IPS DF 6.9 (cell line): ENCODE measurements around the gene PCBD1.
A peak's percentile ranks its signal among the peaks of the same experiment; 100 is the strongest.
"Not testable (repeated sequence)": the region's sequence is repeated elsewhere in the genome, so short reads cannot be mapped to it uniquely, and the experiment has no call there.

ENCODE experiments used
- DNase-seq: peaks from one replicate; pipeline ENCODE4 v3.0.0-alpha.2; 2013; ENCODE audit warnings: low read depth, low spot score
- H3K27ac ChIP-seq: one replicate; pipeline ENCODE4 v1.5.1; 2013; ENCODE audit warnings: low read length, control low read depth
- H3K27me3 ChIP-seq: 2 replicates; pipeline ENCODE4 v1.6.1; 2013; ENCODE audit warnings: mild to moderate bottlenecking, low read length; ENCODE audit not compliant: control insufficient read depth, insufficient read depth
- H3K36me3 ChIP-seq: 2 replicates; pipeline ENCODE4 v1.6.1; 2013; ENCODE audit warnings: low read length; ENCODE audit not compliant: control insufficient read depth, insufficient read depth
- H3K4me1 ChIP-seq: 2 replicates; pipeline ENCODE4 v1.6.1; 2013; ENCODE audit warnings: low read length; ENCODE audit not compliant: control insufficient read depth, insufficient read depth
- H3K4me3 ChIP-seq: 2 replicates; pipeline ENCODE4 v1.5.1; 2013; ENCODE audit warnings: mild to moderate bottlenecking, low read length
- H3K9me3 ChIP-seq: 2 replicates; pipeline ENCODE4 v1.6.1; 2013; ENCODE audit warnings: low read length, inconsistent platforms; ENCODE audit not compliant: control insufficient read depth, insufficient read depth
- WGBS: extraction: QIAGEN DNeasy Blood & Tissue Kit; methylation state at CpG from one replicate; pipeline ENCODE4 v1.1.7; 2013; ENCODE audit warnings: mixed read lengths, missing lambda C conversion rate; ENCODE audit not compliant: insufficient read length, insufficient coverage; 5-methylcytosine and 5-hydroxymethylcytosine counted together

PCBD1 gene

GRCh38 chr10:70928140-70928539, 39.8 kb upstream of the PCBD1 start:
- Histone ChIP-seq H3K36me3 (no peaks in the 10 kb centered on the region), H3K27ac (no peak overlapping the region), H3K4me3 (no peak overlapping the region), H3K4me1 (no peaks in the 10 kb centered on the region), H3K9me3 (no peaks in the 10 kb centered on the region), H3K27me3 (no peaks in the 10 kb centered on the region)
- no peak for DNase-seq
- WGBS = no CpG with 5 or more reads among the region's 8 CpGs

GRCh38 chr10:70927189-70927943, 39.0 kb upstream of the PCBD1 start:
- no CpG with 5 or more reads among the region's 13 CpGs for WGBS
- Histone ChIP-seq H3K36me3 (no peaks in the 10 kb centered on the region), H3K9me3 (no peaks in the 10 kb centered on the region), H3K27me3 (no peaks in the 10 kb centered on the region), H3K4me1 (no peaks in the 10 kb centered on the region), H3K4me3 (no peak overlapping the region), H3K27ac (no peak overlapping the region)
- DNase-seq = no peak

- WGBS = no CpG with 5 or more reads among the region's 18 CpGs
- Histone ChIP-seq H3K36me3 (no peaks in the 10 kb centered on the region), H3K4me3 (no peak overlapping the region), H3K27ac (no peak overlapping the region), H3K9me3 (no peaks in the 10 kb centered on the region), H3K4me1 (no peaks in the 10 kb centered on the region), H3K27me3 (no peaks in the 10 kb centered on the region)
- DNase-seq = no peak
These were observed 38.0 kb upstream of the PCBD1 start for GRCh38 chr10:70926226-70927000.

- Histone ChIP-seq H3K36me3 (no peaks in the 10 kb centered on the region), H3K27me3 (no peaks in the 10 kb centered on the region), H3K9me3 (no peaks in the 10 kb centered on the region), H3K27ac (no peak overlapping the region), H3K4me1 (no peaks in the 10 kb centered on the region), H3K4me3 (no peak overlapping the region)
- no CpG with 5 or more reads among the region's 22 CpGs for WGBS
- peak; percentile 18 for DNase-seq
These were observed 37.2 kb upstream of the PCBD1 start for GRCh38 chr10:70925377-70926225.

- H3K36me3 ChIP-seq = no peaks in the 10 kb centered on the region
- H3K4me3 ChIP-seq = no peak overlapping the region
- no peaks in the 10 kb centered on the region for H3K27me3 ChIP-seq
- no peak overlapping the region for H3K27ac ChIP-seq
- no peak for DNase-seq
- no CpG with 5 or more reads among the region's 8 CpGs for WGBS
- H3K4me1 ChIP-seq = no peaks in the 10 kb centered on the region
- H3K9me3 ChIP-seq = no peaks in the 10 kb centered on the region
These were observed 35.3 kb upstream of the PCBD1 start for GRCh38 chr10:70923696-70924095.

GRCh38 chr10:70921285-70921684, 32.9 kb upstream of the PCBD1 start:
- H3K27ac ChIP-seq = no peak overlapping the region
- H3K4me1 ChIP-seq = no peaks in the 10 kb centered on the region
- no peaks in the 10 kb centered on the region for H3K9me3 ChIP-seq
- WGBS = no CpG with 5 or more reads among the region's 1 CpG
- DNase-seq = no peak
- no peaks in the 10 kb centered on the region for H3K36me3 ChIP-seq
- no peak overlapping the region for H3K4me3 ChIP-seq
- no peaks in the 10 kb centered on the region for H3K27me3 ChIP-seq

GRCh38 chr10:70920519-70920918, 32.2 kb upstream of the PCBD1 start:
- Histone ChIP-seq H3K4me1 (no peaks in the 10 kb centered on the region), H3K27me3 (no peaks in the 10 kb centered on the region), H3K27ac (no peak overlapping the region), H3K36me3 (no peaks in the 10 kb centered on the region), H3K4me3 (no peak overlapping the region), H3K9me3 (no peaks in the 10 kb centered on the region)
- no CpG with 5 or more reads among the region's 4 CpGs for WGBS
- no peak for DNase-seq

- DNase-seq, H3K4me1 ChIP-seq, H3K36me3 ChIP-seq, H3K4me3 ChIP-seq, H3K9me3 ChIP-seq, H3K27ac ChIP-seq, H3K27me3 ChIP-seq: not testable (repeated sequence)
- WGBS = no CpG with 5 or more reads among the region's 10 CpGs
These were observed 31.5 kb upstream of the PCBD1 start for GRCh38 chr10:70919906-70920305.

- no peaks in the 10 kb centered on the region for H3K9me3 ChIP-seq
- H3K4me1 ChIP-seq = no peaks in the 10 kb centered on the region
- H3K27me3 ChIP-seq = no peaks in the 10 kb centered on the region
- no CpG with 5 or more reads among the region's 22 CpGs for WGBS
- no peak overlapping the region for H3K4me3 ChIP-seq
- no peaks in the 10 kb centered on the region for H3K36me3 ChIP-seq
- no peak overlapping the region for H3K27ac ChIP-seq
- no peak for DNase-seq
These were observed 30.6 kb upstream of the PCBD1 start for GRCh38 chr10:70918851-70919530.

GRCh38 chr10:70917635-70918034, 29.3 kb upstream of the PCBD1 start:
- no peak for DNase-seq
- no CpG with 5 or more reads among the region's 10 CpGs for WGBS
- Histone ChIP-seq H3K36me3 (no peaks in the 10 kb centered on the region), H3K4me1 (no peaks in the 10 kb centered on the region), H3K4me3 (no peak overlapping the region), H3K27me3 (no peaks in the 10 kb centered on the region), H3K27ac (no peak overlapping the region), H3K9me3 (no peaks in the 10 kb centered on the region)
